Endometrial microvascular endothelial cells (primary cell): ENCODE measurements around the gene THUMPD3. TPM values are rescaled to one million over a fixed set of nuclear protein-coding genes. Genes with fewer than 3 reads are reported as not detected.

Experiments
- in situ Hi-C: cut with HindIII; loops from 2 replicates; pipeline ENCODE4 v1.10.0; 2017; ENCODE audit warnings: low sequenced_read_pairs, low pct_unique_long_range_greater_than_20kb; ENCODE audit errors: inconsistent ontology term
- total RNA-seq: library from RNA; depleted of rRNA; stranded (reverse); fragments of >200 nt; gene quantifications from one replicate; pipeline ENCODE4 v1.2.3, GENCODE V29; 2015; ENCODE audit errors: inconsistent ontology term

Gene THUMPD3
- total RNA-seq, 1 donor from 2014 or later: 32.5 TPM

- in situ Hi-C loops: no loop called here
Measured at GRCh38 chr3:9349321-9350117, 13.3 kb upstream of the THUMPD3 start.

DNA sequence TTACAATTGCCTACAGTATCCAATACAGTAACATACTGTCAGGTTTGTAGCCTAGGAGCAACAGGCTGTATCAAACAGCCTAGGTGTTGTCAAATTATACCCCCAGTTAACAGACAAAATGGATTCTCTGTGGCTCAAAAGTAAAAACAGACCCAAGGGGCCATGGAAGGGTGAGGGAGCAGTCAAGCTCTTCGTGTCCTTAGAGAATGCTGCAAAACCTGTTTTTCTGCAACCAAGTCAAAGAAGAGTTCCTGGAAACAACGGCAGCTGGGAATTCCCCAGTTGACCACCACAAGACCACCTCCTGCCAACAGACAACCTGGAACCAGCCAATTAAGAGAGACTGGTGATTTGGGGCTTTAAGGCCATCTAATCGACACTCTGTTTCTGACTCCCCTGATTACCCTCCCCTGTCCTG, 11.1 kb upstream of the THUMPD3 start:
- in situ Hi-C loops: no loop called here

- in situ Hi-C loops: no loop called here
Measured at GRCh38 chr3:9352917-9353752, 9.7 kb upstream of the THUMPD3 start.

DNA sequence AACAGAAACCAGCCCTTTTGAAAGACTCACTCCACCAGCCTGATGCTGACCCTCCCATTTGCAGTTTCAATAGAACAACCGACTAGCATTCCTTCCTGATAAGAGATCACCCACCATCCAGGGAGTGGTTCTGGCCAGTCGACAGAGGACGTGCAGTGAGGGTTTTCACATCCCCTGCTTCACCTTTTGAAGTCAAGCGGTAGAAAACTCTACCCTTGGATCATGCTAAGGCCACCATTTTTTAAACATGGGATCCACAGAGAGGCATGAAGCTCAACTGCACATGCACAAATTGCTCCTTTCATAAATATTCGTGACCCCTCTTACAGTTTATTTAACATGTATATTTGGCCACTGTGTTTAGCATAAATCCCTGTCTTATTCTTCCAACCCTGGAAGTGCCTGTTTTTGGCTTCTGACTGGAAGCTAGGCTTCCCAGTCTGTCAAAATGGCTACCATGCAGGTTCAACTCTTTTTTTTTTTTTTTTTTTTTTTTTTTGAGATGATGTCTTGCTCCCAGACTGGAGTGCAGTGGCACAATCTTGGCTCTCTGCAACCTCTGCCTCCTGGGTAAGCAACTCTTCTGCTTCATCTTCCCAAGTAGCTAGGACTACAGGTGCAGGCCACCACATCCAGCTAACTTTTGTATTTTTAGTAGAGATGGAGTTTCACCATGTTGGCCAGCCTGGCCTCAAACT, 1.0 kb upstream of the THUMPD3 start:
- in situ Hi-C loops: no loop called here

DNA sequence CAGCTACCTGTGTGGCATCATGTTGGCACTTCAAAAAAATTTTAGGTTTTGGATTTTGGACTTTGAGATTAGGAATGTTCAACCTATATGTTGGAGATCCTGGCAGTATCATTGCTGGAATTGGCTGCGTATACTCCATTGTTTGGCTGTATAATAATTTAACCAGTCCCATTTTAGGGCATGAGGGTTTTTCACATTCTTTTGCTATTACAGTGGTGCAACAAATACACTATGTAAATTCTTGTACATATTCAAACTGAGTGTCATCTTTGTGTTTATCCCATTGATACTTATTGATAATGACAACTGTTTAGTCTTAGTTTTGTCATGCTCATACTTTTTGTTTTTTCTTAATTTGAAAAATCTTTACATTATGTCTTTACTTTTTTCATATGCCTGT, 6.7 kb downstream of the THUMPD3 start:
- in situ Hi-C loops: no loop called here

GRCh38 chr3:9373465-9373864, 10.6 kb downstream of the THUMPD3 start:
- in situ Hi-C loops: no loop called here

DNA sequence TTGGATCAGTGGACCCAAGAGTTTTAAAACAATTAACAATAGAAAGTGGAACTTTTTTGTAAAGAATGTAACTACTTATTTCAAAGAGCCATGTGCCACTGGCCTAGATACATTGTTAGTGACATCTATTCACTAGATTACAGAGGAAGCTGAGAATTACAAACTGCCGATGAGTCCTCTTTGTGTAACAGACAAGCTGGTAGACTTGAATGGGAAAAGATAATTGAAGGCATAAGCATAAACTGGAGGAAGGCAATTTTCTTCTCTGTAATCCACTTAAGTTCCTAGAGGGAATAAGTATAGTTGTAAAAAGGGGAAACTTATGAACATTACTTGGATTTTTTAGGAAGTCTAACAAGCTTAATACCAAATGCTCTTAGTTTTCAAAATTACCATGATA, 15.1 kb downstream of the THUMPD3 start:
- in situ Hi-C loops: no loop called here

DNA sequence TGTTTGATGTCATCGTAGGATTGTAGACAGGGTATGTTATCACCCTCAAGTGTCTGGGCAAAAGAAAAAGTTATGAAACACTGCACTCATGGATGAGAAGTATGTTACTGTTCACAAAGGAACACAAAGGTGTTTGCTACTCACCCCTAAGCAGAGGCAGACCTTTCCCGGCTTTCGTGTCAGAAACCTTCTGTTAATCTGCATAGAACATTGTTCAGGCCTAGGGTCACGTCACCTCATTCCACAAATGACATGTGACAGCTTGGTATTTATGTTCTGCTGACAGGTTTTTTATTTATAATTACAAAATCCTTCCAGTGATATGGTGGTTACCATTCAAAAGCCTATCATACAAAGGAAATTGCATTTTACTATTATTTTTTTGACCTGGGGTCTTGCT, 16.5 kb downstream of the THUMPD3 start:
- in situ Hi-C loops: no loop called here

GRCh38 chr3:9380014-9380413, 17.2 kb downstream of the THUMPD3 start:
- in situ Hi-C loops: no loop called here

DNA sequence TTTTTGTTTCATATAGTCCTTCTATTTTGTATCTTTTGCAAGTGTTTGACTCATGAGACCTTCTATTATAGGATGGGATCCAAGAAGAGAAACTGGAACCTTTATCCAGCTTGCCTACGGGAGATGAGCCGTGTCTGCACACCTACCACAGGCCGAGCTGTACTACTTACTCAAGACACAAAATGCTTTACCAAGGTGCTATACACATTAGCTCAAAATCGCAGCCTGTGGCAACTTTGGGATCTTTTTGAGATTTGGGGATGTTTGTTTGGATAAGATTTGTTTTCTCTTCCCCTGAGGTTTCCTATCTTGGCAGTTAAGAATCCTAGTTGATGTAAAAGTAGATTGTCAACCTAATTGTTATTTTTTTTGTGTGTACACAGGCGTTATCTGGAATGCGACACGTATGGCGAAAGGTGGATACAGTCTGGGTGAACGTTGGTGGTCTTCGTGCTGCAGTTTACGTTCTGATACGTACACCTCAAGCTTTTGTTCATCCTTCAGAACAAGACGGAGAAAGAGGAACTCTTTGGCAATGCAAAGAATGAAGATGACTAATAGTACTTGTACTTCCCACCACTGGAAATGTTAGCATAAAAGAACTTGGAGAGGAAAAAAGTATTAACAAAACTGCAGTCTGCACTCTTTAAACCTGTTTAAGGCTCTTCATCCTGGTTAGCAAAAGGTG, 21.4 kb downstream of the THUMPD3 start:
- in situ Hi-C loops: no loop called here

DNA sequence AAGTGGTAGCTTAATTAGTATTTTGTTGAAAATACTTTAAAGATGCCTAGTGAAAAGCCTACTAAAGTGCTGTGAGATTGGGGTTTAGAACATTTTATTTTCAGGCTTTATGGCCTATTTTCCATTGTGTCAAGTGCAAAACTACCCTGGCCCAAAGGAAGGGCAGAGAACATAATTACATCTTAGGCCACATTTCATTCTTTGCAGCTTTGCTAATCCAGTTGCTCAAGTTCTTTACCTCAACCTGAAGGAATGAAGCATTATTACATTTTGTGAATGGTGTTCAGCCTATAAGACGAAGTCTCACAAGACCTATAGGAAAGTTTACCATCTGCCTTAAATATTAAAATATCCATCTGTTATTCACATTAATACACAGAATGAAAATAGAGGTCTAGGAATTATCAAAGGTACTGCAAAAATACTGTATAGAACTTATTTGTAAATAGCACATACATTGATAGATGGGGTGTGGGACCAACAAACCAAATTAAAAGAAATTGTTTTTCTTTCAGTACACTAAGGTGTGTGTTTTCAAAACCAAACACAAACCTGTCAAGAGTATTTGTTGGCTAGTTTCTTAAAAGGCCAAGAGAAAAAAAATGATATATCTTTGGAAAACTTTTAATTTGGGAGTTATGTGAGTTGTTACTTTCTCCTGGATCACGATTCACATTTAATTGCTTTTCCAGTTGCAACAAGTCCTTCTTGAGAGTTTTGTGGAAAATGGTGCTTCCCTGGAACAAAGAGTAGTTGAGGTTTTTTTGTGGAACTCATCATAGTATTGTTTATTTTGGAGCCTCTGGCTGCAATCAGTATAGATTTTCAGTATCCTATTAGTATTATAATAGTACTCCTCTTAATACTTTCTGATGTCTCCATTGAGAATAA, 22.6 kb downstream of the THUMPD3 start:
- in situ Hi-C loops: no loop called here

DNA sequence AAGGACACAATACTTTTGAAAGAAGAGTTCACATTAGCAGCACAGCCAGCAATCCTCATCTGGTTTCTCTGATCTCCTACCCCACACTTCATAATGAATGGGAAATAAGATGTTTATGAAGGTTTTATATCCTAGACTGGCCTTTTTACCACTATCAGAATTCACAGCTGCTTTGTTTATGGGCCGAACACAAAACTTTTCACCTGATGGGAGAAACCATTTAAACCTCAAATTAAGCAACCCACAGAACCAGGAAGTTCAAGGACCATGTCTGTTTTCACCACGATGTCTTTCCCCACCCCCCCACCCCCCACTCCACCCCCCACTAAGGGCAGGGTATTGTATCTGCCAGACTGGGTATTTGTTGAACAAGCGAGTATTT, 23.2 kb downstream of the THUMPD3 start:
- in situ Hi-C loops: no loop called here

GRCh38 chr3:9386501-9387321, 23.9 kb downstream of the THUMPD3 start:
- in situ Hi-C loops: no loop called here

DNA sequence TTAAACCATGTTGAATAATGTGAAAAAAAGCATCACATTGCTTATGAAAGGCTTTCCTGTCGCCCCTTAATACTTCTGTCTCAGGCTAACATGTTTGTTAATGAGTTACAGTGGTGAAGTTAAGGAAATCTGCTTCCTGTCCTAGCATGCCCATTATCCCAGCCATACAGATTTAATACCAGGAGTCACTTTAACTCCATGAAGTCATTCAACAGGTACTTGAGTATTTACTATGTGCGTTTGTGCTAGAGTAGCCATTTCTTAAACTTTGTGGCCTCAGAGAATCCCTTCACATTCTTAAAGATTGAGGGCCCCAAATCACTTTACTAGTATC, 24.4 kb downstream of the THUMPD3 start:
- in situ Hi-C loops: no loop called here

- in situ Hi-C loops: no loop called here
Measured at GRCh38 chr3:9388142-9388541, 25.3 kb downstream of the THUMPD3 start.

GRCh38 chr3:9388562-9389272, 25.9 kb downstream of the THUMPD3 start:
- in situ Hi-C loops: no loop called here
